ENCODE measurements around the gene FAM169A. TPM values are rescaled to one million over a fixed set of nuclear protein-coding genes. Genes with fewer than 3 reads are reported as not detected.
"Not testable (repeated sequence)": the region's sequence is repeated elsewhere in the genome, so short reads cannot be mapped to it uniquely, and the experiment has no call there.

Gene FAM169A
- polyA plus RNA-seq, 1 donor, result 24.3 TPM

- DNase-seq, result no peak
These were observed 4.3 kb upstream of the FAM169A start for GRCh38 chr5:74870299-74871067.

- DNase-seq, result not testable (repeated sequence)
These were observed 3.2 kb upstream of the FAM169A start for GRCh38 chr5:74869414-74869813.

- no peak for DNase-seq
These were observed 492 bp upstream of the FAM169A start for GRCh38 chr5:74866596-74867162.

- no peak for DNase-seq
These were observed 857 bp downstream of the FAM169A start for GRCh38 chr5:74865256-74865803.

DNA sequence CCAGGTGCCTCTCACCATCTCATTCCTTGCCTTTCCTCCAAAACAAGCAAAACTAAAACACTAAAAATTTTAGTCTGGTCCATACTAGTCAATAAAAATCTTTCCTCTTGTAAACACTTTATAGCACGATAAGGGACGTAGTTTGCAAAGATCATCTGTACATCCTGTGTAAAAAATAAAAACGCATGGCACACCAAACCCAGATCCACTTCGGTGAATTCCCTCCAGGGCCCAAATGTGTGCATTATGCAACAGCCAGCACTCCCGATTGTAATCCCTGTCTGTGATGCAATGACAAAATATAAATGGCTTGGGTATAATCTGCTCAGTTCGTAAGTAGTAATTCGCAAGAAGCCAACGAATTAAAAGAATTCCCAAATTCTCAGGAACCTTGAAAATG is 1.4 kb downstream of the FAM169A start:
- DNase-seq, result no peak

DNA sequence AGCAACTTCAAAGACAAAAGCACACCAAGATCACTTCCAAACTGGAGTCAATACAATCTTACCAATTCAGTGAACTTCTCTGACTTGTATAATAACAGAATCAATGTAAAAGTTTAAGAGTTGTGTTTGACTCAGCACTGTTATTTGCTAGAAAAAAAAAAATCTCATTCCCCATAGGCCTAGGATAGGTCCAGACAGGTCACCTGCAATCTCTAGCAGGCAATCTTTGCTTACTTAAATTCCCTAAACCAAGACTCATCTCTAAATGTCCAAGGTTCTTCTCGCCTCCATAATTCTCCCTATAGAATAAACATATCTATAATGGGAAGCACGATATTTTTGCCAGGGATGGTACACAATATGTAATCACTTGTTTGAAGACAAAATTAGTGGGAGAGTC is 2.5 kb downstream of the FAM169A start:
- no peak for DNase-seq

- no peak for DNase-seq
These were observed 4.0 kb downstream of the FAM169A start for GRCh38 chr5:74862221-74862620.

DNA sequence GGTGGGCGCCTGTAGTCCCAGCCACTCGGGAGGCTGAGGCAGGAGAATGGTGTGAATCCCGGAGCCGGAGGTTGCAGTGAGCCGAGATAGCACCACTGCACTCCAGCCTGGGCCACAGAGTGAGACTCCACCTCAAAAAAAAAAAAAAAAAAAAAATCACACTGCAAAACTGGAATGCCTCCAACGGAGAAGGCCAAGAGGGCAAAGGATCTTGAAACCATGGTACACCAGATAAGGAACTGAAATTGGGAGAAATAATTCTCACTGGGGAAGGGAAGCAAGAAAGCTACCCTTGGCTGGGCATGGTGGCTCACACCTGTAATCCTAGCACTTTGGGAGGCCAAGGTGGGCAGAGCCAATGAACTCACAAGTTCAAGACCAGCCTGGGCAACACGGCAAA is 9.2 kb downstream of the FAM169A start:
- DNase-seq, result not testable (repeated sequence)

- DNase-seq, result no peak
These were observed 12.9 kb downstream of the FAM169A start for GRCh38 chr5:74853256-74853655.

DNA sequence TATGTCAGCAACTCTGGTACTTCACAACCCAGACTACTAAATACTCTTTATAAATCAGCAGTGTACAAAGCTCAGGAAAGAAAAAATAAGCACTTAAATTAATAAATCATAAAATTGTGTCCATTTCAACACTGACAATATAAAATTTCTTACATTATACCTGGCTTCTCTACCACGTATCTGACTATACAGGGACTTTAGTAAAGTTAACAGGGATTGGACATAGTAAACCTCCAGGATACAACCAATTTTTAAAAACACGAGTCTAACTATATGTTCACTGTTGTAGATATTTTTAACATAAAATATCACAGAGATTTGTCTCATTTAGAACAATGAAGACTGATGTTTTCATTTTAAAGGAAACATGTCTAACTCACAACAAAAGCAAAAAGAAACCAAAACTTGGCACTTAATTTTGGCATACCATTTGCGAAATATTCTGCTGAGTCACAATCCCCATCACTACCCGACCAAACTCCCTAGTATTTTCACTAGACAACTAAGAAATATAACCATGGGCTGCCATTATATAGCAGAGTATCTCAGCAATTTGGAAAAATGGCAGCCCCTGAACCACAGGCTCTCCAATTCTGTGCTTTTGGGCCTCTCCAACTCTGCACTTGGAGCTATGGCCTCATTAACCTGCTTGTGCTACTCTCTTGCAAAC is 14.4 kb downstream of the FAM169A start:
- no peak for DNase-seq

DNA sequence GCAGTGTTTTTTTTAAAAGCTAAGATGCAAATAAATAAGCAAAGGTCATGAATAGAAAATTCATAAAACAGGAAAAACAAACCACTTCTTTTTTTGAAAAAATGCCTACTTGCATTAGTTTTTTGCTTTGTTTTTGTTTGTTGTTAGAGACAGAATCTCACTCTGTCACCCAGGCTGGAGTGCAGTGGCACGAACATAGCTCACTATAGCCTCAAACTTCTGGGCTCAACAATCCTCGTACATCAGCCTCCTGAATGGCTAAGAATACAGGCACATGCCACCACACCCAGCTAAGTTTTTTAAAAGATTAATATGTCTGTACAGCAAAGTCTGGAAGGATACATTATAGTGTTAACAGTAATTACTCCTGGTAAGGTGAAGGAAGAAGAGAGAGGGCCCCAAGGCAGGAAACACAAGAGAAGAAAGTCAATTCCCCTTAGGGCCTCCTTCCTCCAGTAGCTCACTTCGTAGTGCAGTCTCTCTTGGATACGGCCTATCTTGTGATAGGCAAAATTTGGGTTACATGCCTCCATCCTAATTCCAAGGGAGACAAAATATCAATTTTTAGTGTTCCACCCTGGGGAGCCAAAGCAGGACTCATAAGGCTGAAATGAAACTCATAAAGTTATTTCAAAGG is 15.3 kb downstream of the FAM169A start:
- DNase-seq, result no peak

DNA sequence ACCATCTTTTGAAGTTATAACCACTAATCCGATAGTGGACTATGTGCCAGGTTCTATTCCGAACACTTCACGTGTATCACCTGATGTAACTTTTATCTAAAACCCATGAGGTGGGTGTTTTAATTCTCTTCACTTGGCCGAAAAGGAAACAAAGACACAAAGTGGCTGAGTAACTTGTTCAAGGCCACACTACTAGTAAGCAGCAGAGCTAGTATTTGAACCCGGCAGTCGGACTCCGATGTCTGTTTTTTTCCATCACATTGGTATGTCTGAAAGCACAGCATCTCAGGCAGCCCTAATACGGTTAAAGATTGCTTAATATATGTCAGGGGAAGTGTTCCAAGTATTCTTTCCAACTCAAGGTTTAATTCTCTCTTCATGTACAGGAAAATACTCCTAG is 16.2 kb downstream of the FAM169A start:
- DNase-seq, result no peak

- no peak for DNase-seq
These were observed 17.6 kb downstream of the FAM169A start for GRCh38 chr5:74848553-74849025.

- no peak for DNase-seq
These were observed 27.0 kb downstream of the FAM169A start for GRCh38 chr5:74839229-74839628.

DNA sequence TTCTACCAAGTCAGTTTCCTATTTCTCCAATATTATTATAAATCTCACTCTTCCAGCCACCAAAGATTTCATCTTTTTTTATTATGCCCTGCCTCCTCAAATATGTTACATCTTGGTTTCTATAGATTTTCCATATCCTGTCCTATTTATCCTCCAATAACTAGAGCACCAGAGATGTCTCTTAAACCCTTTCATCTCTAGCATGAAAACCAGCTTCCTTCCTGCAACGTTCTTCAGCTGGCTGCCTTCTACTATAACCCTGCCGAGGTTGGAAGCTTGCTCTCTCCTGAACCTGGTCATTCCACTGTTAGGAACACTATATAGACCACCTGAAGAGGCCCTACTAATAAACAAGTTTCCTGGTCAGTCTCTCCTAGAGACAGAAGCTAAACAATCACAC is 27.9 kb downstream of the FAM169A start:
- no peak for DNase-seq

DNA sequence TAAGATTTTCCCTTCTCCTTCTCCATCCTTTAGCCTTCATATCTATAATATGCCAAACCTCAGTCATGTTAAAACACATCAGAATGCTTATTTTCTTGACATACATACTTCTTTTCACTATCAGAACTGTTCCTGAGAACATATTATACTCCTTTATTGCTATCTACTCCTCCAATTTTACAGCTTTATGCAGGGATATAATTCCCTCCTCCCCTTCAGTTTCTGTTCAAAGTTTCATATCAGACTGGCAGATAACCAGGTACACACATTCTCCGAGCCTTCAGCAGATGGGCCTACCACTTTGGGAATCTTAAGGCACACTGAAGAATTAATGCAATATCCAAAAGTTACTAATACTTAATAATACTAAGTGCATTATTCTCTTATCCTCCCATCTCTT is 29.1 kb downstream of the FAM169A start:
- no peak for DNase-seq

DNA sequence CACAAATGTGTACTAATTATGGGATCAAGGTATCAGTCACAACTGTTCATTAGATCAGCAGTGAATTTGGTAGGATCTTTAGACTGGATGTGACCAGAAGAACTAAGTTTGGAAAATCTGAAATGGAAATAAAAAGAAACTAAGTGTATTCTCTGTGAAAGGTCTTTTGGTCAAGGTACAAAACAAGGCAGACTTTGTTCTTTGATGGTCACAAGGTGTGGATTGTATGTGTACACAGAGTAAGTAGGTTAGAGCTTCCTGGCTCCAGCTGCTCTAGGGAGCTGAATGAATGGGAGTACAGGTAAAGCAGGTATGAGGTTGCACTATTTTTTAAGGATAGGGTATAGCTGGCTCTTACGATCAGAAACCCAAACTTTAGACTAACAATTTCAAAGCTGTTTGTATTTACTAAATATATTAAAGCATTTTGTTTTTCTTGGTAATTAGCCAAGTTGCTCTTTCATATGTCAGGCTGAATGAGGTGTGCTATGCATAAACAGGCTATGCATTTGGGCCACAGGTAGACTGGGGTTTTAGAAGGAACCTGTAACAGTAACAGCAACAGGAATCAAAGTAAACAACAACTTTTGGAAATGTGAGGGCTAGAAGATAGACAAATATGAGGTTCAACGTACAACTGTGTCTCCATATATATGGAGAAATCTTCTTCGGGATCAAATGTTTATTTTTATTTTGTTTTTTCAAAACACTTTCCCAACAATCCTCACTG is 32.5 kb downstream of the FAM169A start:
- peak; percentile 3 for DNase-seq

DNA sequence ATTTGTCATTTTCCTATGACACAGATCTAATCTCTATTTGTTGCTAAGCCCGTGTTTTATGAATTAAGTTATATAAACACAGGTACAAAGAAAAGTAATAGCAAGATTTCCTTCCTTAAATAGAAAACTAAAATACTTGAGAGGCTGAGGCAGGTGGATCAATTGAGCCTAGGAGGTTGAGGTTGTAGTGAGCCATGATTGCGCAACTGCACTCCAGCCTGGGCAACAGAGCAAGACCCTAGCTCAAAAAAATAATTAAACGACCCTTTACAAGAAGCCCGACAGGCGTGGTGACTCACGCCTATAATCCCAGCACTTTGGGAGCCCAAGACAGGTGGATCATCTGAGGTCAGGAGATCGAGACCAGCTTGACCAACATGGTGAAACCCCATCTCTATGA is 36.8 kb downstream of the FAM169A start:
- DNase-seq, result no peak

DNA sequence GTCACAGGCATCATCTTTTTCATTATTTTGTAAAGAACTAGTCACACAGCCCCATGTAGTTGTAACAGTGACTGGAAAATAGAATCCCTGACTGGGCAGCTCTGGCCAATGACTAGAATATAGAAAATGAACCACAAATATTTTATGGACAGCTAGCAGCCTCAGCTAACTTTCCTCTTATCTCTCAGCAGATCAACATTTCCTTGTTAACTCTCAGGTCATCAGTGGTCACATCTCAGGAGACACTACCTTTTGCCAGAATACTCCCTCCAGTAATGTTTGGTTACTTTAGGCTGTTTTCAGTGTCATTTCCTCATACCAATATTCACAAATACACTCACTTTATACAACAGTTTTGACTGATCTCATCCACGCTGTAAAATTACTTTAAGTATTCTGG is 43.9 kb downstream of the FAM169A start:
- no peak for DNase-seq

GRCh38 chr5:74816875-74817274 is 49.3 kb downstream of the FAM169A start:
- DNase-seq, result no peak

GRCh38 chr5:74810915-74811314 is 55.3 kb downstream of the FAM169A start:
- no peak for DNase-seq

- no peak for DNase-seq
These were observed 64.2 kb downstream of the FAM169A start for GRCh38 chr5:74801941-74802340.
